T-cell (primary cell): ENCODE results near the gene FAM228B. TPM values are rescaled to one million over a fixed set of nuclear protein-coding genes. Genes with fewer than 3 reads are reported as not detected.

Experiments used
- total RNA-seq, 35 experiments: library from RNA in 6 of 35; stranded (reverse) in 6 of 35; fragments of 120-200 nt in 1 of 35; gene quantifications; one replicate each; pipeline versions ENCODE4 v1.2.1 to v1.2.4 and lab custom pipeline; 2013 to 2026

FAM228B gene
- total RNA-seq, 5 donors from 2014 or later (not counting 1 experiment from before 2014, with no cell fraction given), result 16.4 to 24.7 (median 18.5) TPM

Other genes with a start within 250 kb of the FAM228B start
- gene ATAD2B, start 196.3 kb upstream of the FAM228B start, total RNA-seq, result 10 to 100 TPM; 33.9 to 49.3 (median 40.6) TPM
- 10 to 100 TPM; 10.1 to 14.3 (median 12.3) TPM for gene UBXN2A, start 183.0 kb upstream of the FAM228B start, total RNA-seq
- gene MFSD2B, start 113.4 kb upstream of the FAM228B start, total RNA-seq, result under 1 TPM in 3 of 5 donors, not detected in 2; 0.19 to 0.29 (median 0.21) TPM
- 10 to 100 TPM in 3 of 5 donors, 1 to 10 TPM in 2; 6.1 to 18.9 (median 18.2) TPM for gene WDCP, start 76.1 kb upstream of the FAM228B start, total RNA-seq
- gene FKBP1B, start 73.7 kb upstream of the FAM228B start, total RNA-seq, result 1 to 10 TPM; 1.2 to 1.5 (median 1.2) TPM
- 10 to 100 TPM; 43.7 to 53.0 (median 47.0) TPM for gene SF3B6, start 47.1 kb upstream of the FAM228B start, total RNA-seq
- under 1 TPM; 0.47 to 0.68 (median 0.58) TPM for gene TP53I3, start 38.6 kb upstream of the FAM228B start, total RNA-seq
- gene PFN4, start 135 bp upstream of the FAM228B start, total RNA-seq, result under 1 TPM in 2 of 5 donors, not detected in 3; 0.28 to 0.49 TPM
- gene FAM228A, start 51.6 kb downstream of the FAM228B start, total RNA-seq, result under 1 TPM in 4 of 5 donors, not detected in 1; 0.20 to 0.70 (median 0.40) TPM
- 100 to 1,000 TPM in 3 of 5 donors, 10 to 100 TPM in 2; 95.7 to 110 (median 101) TPM for gene ITSN2, start 237.1 kb downstream of the FAM228B start, total RNA-seq